HG03565 (cell line): Measurements from ENCODE around the gene SLC9A2.

ENCODE experiments used
- ATAC-seq: cut with Tn5 transposase; IDR thresholded peaks from one replicate; pipeline ENCODE4 v1.9.1; 2021; ENCODE audit warnings: mild to moderate bottlenecking, moderate library complexity; ENCODE audit not compliant: unreplicated experiment

Gene SLC9A2

GRCh38 chr2:102618452-102619413 lies 620 bp upstream of the SLC9A2 start:
- no peak for ATAC-seq

GRCh38 chr2:102620332-102620731 lies 979 bp downstream of the SLC9A2 start:
- ATAC-seq = no peak

- ATAC-seq = no peak
These were observed 2.3 kb downstream of the SLC9A2 start for GRCh38 chr2:102621630-102622029.

- ATAC-seq = peak; percentile 40
These were observed 3.3 kb downstream of the SLC9A2 start for GRCh38 chr2:102622646-102623045.

- no peak for ATAC-seq
These were observed 11.1 kb downstream of the SLC9A2 start for GRCh38 chr2:102630458-102630857.

- ATAC-seq = no peak
These were observed 13.2 kb downstream of the SLC9A2 start for GRCh38 chr2:102632380-102633175.

GRCh38 chr2:102634831-102635241 lies 15.5 kb downstream of the SLC9A2 start:
- no peak for ATAC-seq

DNA sequence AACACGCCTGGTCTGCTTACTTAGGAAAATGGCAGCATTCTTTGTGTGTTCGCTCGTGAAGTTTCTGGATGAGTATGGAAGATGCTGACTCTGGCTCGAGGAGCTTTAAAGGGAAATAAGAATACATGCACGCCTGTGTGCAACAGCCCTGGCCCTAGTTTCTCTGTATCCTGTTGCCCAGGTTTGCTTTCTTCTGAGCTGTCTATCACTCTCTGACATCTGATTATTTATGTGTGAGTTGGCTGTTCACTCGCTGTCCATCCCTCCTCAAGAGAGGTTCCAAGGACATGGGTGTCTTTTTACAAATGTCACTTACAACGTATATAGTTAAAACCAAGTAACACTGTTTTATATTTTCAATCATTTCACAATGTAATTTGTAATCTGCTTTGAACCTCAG lies 16.0 kb downstream of the SLC9A2 start:
- ATAC-seq = no peak

GRCh38 chr2:102636283-102636907 lies 17.0 kb downstream of the SLC9A2 start:
- no peak for ATAC-seq

GRCh38 chr2:102637358-102637757 lies 18.0 kb downstream of the SLC9A2 start:
- ATAC-seq = no peak

DNA sequence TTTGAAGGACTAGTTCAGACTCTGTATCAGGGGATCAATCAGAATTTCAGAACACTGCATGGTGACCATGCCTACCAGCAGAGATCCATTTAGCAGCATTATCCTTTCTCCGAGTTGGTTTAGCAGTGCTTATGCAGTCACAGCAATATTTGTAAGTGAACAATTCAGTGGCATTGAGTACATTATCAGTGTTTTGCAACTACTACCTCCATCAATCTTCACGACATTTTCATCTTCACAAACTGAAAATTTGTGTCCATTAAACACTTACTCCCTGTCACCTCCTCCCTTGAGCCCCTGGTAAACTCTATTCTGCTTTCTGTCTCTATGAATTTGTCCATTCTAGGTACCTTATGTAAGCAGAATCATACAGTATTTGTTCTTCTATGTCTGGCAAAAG lies 20.1 kb downstream of the SLC9A2 start:
- ATAC-seq = no peak

GRCh38 chr2:102652126-102652525 lies 32.8 kb downstream of the SLC9A2 start:
- no peak for ATAC-seq

- peak; percentile 70 for ATAC-seq
These were observed 38.4 kb downstream of the SLC9A2 start for GRCh38 chr2:102657770-102658169.

- no peak for ATAC-seq
These were observed 40.7 kb downstream of the SLC9A2 start for GRCh38 chr2:102660070-102660469.

DNA sequence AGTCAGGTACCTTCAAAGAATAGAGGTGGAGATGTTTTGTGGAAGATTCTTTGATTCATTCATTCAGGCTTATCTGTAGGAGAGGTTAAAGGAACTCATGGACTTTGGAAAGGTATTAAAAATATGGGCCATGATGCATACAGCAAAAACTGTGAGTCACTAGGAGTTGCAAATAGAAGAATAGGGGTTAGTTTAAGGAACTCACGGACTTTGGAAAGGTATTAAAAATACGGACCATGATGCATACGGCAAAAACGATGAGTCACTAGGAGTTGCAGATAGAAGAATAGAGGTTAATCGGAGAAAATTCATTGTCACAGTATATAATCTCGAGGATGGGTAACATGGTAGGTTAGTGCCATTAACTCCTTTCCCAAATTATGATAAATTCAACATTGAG lies 41.2 kb downstream of the SLC9A2 start:
- ATAC-seq = no peak

- no peak for ATAC-seq
These were observed 42.5 kb downstream of the SLC9A2 start for GRCh38 chr2:102661846-102662245.

DNA sequence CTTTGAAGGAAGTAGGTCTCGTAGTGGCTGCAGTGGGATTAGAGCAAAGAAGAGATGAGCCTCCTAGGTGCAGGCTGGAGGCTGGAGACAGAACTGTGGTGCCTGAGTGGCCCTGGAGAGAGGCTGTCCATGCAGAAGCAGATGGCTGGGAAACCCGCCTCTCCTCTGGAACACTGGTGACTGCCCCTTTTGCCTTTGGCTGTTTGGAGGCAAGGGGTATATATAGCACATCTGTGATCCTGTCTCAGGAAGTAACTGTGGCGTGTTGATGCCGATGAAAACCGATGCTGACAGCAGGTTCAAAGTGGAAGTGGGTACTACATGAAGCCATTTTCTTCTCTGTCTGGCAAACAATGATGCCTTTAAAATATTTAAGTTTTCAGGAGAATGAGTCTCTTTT lies 43.5 kb downstream of the SLC9A2 start:
- no peak for ATAC-seq

GRCh38 chr2:102663381-102663780 lies 44.0 kb downstream of the SLC9A2 start:
- ATAC-seq = no peak

- peak; percentile 76 for ATAC-seq
These were observed 45.1 kb downstream of the SLC9A2 start for GRCh38 chr2:102664471-102664909.

- ATAC-seq = no peak
These were observed 47.7 kb downstream of the SLC9A2 start for GRCh38 chr2:102667072-102667471.

DNA sequence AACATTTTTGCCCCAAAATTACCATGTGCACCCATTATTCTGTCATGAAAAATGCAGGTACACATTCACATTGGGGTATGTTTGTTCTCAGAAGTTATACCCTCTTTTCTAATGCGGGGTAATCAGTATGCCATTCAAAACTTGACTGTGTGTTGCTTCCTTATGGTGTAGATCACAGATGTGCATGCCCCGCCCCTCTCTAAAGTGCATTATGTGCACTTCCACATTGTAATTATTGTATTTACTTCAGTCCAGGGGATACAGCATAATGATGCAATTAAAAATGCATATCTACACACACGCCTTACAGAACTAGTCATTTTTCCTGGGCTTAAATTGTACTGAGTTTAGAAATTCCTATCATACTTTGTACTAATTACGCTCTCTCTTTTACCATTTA lies 48.8 kb downstream of the SLC9A2 start:
- no peak for ATAC-seq
